ENCODE measurements around the gene NDRG4. TPM values are rescaled to one million over a fixed set of nuclear protein-coding genes. Genes with fewer than 3 reads are reported as not detected.

The NDRG4 gene
- total RNA-seq, 1 experiment from 2014 or later: 8.6 TPM

DNA sequence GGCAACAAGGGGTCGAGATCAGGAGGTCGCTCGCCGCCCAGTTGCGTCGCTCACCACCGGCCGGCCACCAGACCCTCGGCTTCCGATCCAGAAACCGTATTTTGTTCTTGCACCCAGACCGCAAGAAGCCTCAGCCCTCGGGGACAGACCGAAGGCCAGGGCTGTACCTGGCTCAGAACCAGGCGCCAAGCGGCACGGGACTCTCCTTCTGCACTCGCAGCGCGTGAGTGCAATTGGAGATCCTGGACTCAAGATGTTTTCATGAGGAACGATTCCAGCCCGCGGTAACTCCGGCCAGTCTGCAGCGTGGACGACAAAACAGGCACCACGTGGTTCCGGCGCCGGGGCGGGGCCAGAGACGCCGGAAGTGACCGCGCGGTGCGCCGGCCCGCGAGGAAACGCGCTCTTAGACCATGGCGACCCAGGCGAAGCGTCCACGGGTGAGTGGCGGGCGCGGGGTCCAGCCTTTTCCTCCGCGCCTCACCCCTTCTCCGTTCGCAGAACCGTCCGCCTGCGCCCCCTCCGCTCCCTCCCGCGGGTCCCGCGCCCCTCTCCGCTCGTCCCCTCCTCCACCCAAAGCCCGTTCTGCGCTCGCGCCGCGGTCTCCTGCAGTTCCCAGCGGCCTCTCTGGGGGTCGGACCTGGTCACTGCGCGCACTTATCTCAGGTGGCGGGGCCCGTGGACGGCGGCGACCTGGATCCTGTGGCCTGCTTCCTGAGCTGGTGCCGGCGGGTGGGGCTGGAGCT lies 15.4 kb downstream of the NDRG4 start, which contains the start of gene SETD6 (continued):
- TF ChIP-seq, protein P1, sequence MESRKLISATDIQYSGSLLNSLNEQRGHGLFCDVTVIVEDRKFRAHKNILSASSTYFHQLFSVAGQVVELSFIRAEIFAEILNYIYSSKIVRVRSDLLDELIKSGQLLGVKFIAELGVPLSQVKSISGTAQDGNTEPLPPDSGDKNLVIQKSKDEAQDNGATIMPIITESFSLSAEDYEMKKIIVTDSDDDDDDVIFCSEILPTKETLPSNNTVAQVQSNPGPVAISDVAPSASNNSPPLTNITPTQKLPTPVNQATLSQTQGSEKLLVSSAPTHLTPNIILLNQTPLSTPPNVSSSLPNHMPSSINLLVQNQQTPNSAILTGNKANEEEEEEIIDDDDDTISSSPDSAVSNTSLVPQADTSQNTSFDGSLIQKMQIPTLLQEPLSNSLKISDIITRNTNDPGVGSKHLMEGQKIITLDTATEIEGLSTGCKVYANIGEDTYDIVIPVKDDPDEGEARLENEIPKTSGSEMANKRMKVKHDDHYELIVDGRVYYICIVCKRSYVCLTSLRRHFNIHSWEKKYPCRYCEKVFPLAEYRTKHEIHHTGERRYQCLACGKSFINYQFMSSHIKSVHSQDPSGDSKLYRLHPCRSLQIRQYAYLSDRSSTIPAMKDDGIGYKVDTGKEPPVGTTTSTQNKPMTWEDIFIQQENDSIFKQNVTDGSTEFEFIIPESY (IDR thresholded peaks at IDR 0.05; ENCODE audit: extremely low read depth, insufficient replicate concordance, low read length): no peak
- TF ChIP-seq TCF7L2 (IDR thresholded peaks at IDR 0.05; ENCODE audit: borderline replicate concordance, extremely low read depth, insufficient read depth, insufficient read length): no peak
- TF ChIP-seq, protein P2, sequence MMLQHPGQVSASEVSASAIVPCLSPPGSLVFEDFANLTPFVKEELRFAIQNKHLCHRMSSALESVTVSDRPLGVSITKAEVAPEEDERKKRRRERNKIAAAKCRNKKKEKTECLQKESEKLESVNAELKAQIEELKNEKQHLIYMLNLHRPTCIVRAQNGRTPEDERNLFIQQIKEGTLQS (IDR thresholded peaks at IDR 0.05): no peak

DNA sequence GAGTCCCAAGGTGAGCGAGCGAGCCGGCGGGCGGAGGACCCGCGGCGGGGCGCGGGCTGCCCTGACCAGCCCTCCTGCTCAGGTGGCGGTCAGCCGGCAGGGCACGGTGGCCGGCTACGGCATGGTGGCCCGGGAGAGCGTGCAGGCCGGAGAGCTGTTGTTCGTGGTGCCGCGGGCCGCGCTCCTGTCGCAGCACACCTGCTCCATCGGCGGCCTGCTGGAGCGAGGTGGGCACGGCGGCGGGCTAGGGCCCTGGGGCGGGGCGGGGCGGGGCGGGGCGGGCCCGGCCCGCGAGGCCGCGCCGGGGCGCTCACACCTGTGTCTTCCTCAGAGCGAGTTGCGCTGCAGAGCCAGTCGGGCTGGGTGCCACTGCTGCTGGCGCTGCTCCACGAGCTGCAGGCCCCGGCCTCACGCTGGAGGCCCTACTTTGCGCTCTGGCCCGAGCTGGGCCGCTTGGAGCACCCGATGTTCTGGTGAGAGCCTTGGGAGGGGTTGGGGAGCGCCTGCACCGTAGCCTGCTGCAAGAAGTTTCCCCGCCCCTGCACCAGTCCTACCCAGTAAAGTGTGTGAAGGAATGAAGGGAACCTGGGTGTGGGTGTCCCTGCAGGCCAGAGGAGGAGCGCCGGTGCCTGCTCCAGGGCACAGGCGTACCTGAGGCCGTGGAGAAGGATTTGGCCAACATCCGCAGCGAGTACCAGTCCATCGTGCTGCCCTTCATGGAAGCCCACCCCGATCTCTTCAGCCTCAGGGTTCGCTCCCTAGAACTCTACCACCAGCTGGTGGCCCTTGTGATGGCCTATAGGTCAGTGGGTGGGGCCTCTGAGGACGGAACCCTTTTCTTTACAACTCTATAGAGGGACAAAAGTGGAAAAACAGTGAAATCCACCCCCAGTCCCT lies 16.2 kb downstream of the NDRG4 start:
- peak overlapping the region; percentile 72 to 85 for H3K4me3 ChIP-seq (replicated peaks in 1 of 2; ENCODE audit: low read depth in 1 of 2, low read length in 2 of 2)
- ChIA-PET RAD21 (ENCODE audit: low non-redundant PET in 1 of 2, low total read pairs in 2 of 2, uncharacterized antibody in 2 of 2, unreplicated experiment in 2 of 2) (no interaction called here), POLR2A (interaction anchor here (1.3 kb wide), 1 partner anchor 145 kb away, joined by 3 read pairs; no protein-coding TSS in a partner anchor), CTCF (interaction anchor here (0.8 kb wide), 1 partner anchor 145 kb away, joined by 6 read pairs; no protein-coding TSS in a partner anchor)
- no peaks in the 10 kb centered on the region for H3K9me3 ChIP-seq (ENCODE audit: control insufficient read depth in 1 of 2, insufficient read depth in 1 of 2, low read depth in 1 of 2, low read length in 2 of 2)
- TF ChIP-seq POLR2A (IDR thresholded peaks at IDR 0.05; ENCODE audit: borderline replicate concordance, extremely low read depth, insufficient read depth, insufficient read length) (peak; percentile 41), SIN3A (IDR thresholded peaks at IDR 0.05; ENCODE audit: low read depth) (0 out of 2 replicates have a peak, but pooled peaks have one; percentile 30), SRF (IDR thresholded peaks at IDR 0.05; ENCODE audit: low read depth) (no peak), POLR2AphosphoS5 (IDR thresholded peaks at IDR 0.05; ENCODE audit: low read depth, low read length) (peak; percentile 50), ZNF274 (IDR thresholded peaks at IDR 0.05; ENCODE audit: low read depth, low read length) (no peak), EGR1 (IDR thresholded peaks at IDR 0.05; ENCODE audit: low read depth) (no peak)
- peaks cover 34 to 58% of the 10 kb centered on the region in 2 experiments for H3K36me3 ChIP-seq (ENCODE audit: control insufficient read depth in 1 of 2, insufficient read depth in 2 of 2, low read length in 2 of 2)
- DNase-seq (ENCODE audit: low read depth, low spot score): no peak
- H3K9ac ChIP-seq (ENCODE audit: low read length): peak overlapping the region; percentile 92
- ATAC-seq: peak; percentile 72
- H4K20me1 ChIP-seq (ENCODE audit: insufficient read depth): no peaks in the 10 kb centered on the region; the same call in 1 of the 2 replicates
- peak overlapping the region; percentile 88 for H3K27ac ChIP-seq (ENCODE audit: low read depth, low read length)
- intact Hi-C loops (cut with micrococcal nuclease): loop anchor here (1.0 kb wide), 1 partner anchor 145 kb away; no protein-coding TSS in a partner anchor
- peaks cover 5 to 22% of the 10 kb centered on the region in 2 experiments; a peak in 3 of 4 replicates for H3K4me1 ChIP-seq (ENCODE audit: control insufficient read depth in 1 of 2, insufficient read depth in 2 of 2, low read length in 2 of 2)
- no peaks in the 10 kb centered on the region for H3K9me2 ChIP-seq (ENCODE audit: insufficient read depth)
- H3K79me2 ChIP-seq (ENCODE audit: insufficient read depth, low read length): peaks cover 86% of the 10 kb centered on the region
- H3K27me3 ChIP-seq (ENCODE audit: insufficient read depth, low read length): no peaks in the 10 kb centered on the region
- H3K4me2 ChIP-seq (ENCODE audit: low read length): peak overlapping the region; percentile 97
- BruUV-seq (replicated peaks): no TSS peak
- H2AFZ ChIP-seq (ENCODE audit: low read depth, low read length, poor library complexity, severe bottlenecking): no peak overlapping the region

Data from HCT116 (cell line).